ENCODE measurements around the gene CCT6A.
"Not testable (repeated sequence)": the region's sequence is repeated elsewhere in the genome, so short reads cannot be mapped to it uniquely, and the experiment has no call there.

Gene CCT6A, protein sequence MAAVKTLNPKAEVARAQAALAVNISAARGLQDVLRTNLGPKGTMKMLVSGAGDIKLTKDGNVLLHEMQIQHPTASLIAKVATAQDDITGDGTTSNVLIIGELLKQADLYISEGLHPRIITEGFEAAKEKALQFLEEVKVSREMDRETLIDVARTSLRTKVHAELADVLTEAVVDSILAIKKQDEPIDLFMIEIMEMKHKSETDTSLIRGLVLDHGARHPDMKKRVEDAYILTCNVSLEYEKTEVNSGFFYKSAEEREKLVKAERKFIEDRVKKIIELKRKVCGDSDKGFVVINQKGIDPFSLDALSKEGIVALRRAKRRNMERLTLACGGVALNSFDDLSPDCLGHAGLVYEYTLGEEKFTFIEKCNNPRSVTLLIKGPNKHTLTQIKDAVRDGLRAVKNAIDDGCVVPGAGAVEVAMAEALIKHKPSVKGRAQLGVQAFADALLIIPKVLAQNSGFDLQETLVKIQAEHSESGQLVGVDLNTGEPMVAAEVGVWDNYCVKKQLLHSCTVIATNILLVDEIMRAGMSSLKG

DNA sequence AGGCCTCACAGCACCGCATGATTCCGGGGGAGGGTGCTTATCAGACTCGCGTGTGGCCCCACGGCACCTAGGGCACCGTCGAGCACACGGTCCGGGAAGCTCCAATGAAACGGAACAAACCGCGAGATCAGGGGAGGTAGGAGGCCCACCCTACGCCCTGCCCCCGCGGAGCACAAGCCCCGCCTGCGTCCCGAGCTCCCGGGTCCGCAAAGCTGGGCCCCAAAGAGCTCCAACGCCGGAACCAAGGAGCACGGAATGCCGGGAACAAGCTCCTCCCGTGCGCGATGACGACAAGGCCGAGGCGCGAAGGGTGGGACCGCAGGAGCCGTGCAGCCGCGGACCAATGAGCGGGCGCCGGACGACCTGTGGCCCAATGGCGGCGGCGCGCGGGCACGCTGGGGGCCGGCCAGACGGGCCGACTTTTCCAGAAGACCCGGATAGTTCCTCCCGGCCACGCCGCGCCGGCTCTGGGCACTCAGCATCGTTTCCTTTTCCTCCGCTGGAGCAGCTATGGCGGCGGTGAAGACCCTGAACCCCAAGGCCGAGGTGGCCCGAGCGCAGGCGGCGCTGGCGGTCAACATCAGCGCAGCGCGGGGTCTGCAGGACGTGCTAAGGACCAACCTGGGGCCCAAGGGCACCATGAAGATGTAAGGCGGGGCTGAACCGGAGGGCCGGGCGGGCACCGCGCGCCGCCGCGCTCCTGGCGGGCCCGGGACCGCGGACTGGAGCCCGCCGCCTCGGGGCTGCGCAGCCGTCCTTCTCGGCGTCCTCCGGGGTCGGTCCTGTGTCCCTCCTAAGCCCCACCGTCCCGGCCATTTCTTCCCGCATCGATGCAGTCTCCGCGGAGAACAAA is at the start of gene CCT6A, which contains the start of gene PSPH:
Gene CCT6A, plus strand, starts transcription at position 427 of the 853 bp plus-strand sequence. Its CDS starts 84 bp downstream, at position 511.
Gene PSPH, minus strand, starts transcription at position 106 of the 853 bp plus-strand sequence. CDS start 30,232 bp downstream, outside the sequence.
- peak; percentile 88 for DNase-seq (ENCODE audit: low read depth)

DNA sequence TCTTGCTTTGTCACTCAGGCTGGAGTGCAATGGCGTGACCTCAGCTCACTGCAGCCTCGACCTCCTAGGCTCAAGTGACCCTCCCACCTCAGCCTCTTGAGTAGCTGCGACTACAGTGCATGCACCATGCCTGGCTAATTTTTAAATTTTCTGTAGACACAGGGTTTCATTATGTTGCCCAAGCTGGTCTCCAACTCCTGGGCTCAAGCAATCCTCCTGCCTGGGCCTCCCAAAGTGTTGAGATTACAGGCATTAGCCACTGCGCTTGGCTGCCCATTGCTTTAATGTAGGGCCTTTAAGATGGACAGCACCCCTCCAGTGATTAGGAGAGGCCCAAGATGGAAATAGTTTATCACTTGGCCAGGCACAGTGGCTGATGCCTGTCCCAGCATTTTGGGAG is 47.8 kb upstream of the CCT6A start:
- no peak for DNase-seq (ENCODE audit: low read depth)

DNA sequence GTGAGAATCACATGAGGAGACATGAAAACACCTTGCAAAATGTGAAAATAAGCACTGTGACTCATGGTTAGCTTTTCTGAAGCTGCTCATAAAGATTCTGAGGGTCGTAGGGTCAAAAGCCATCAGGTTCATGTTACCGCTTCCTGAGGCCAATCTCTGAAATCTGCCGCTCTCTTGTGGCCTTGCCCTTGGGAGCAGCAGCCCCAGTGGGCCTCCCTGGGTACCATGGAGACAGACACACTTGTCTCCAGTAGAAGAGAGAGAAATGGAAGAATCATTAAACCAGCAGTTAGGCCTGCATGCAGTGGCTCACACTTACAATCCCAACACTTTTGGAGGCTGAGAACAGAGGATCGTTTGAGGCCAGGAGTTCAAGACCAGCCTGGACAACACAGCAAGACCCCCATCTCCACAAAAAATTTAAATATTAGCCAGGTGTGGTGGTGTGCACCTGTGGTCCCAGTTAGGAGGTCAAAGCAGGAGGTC is 44.4 kb upstream of the CCT6A start:
- no peak for DNase-seq (ENCODE audit: low read depth)

DNA sequence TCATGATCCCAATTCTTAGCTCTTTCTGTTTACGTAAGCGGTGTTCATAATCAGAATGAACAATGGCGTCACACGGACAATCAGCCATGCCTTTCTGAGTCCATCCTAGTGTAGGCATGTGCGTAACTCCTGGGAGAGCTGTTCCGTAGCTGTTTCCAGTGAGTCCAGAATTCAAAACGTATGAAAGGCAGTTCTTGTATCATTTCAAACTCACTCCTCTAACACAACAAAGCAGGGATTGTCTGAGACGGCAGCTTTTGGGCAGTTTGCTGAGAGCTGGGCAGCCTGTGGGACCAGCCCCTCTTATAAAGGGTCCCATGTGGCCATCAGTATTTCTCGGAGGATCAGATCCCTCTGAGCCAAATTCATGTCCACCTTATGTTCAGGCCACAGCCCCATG is 43.7 kb upstream of the CCT6A start:
- DNase-seq (ENCODE audit: low read depth): no peak

DNA sequence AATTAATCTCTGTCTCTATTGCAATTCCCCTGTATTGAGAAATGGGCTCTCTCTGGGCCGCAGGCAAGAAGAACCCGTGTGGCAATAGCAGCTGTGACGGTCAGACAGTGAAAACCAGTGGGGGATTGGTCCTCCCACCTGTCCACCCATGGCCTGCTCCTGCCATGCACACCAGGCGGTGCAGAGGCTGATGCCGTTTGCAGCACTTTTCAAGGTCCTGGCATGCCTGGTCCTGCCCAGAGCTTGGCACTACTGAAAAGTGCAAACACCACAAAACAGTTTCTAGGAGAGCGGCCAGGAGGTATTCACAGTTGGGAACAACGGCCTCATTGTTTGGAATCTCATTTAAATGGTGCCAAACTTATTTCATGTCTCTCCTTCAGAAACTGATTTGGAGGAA is 41.9 kb upstream of the CCT6A start:
- no peak for DNase-seq (ENCODE audit: low read depth)

DNA sequence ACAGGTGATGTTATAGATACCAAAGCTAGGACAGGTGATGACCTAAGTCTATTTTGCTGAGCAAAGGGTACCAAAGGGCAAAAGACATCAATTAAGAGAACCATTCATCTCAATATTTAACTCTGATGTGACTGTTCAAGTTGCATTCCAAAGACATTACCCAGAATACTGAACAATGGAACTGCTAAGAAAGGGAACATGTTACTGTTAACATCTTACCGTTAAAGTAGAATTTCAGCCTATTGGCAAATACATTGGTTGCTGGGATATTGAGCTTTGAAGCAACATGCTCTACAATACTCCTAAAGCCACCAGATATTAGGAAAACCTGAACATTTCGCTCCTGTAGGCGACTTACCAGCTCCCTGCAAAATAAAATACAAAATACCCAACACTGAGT is 34.5 kb upstream of the CCT6A start:
- not testable (repeated sequence) for DNase-seq (ENCODE audit: low read depth)

DNA sequence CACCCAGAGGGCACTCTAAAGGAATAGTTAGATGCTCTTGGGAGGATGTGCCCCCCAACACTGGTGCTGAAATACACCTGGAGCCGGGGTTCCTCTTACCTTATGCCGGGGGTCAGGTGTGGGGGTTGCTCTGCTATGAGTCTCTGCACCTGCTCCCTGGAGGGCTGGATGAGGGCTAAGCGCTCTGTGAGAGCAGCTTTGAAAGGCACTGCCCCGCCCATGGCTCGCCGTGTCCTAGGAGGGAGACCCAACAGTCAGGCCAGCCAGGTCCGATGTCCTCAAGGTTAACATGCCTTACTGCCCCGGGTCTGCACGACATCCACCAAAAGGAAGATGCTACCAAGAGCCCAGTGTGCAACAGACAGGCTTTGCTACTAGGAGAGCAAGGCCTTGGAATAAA is 32.1 kb upstream of the CCT6A start:
- no peak for DNase-seq (ENCODE audit: low read depth)

DNA sequence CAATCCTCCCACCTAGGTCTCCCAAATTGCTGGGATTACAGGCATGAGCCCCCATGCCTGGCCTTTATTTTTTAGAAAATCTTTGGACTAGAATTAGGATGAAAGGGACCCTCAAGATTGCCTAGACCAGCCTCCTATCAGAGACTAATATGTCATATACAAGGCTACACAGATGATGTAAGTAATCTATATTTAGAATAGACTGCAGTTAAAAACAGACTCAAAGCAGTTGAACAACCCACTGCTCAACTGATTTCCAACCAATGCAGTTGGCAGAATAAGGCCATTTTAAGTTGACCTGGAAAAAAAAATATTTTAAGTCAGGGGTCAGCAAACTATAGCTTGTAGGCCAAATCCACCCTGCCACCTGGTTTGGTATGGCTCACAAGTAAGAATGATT is 28.1 kb upstream of the CCT6A start:
- no peak for DNase-seq (ENCODE audit: low read depth)

DNA sequence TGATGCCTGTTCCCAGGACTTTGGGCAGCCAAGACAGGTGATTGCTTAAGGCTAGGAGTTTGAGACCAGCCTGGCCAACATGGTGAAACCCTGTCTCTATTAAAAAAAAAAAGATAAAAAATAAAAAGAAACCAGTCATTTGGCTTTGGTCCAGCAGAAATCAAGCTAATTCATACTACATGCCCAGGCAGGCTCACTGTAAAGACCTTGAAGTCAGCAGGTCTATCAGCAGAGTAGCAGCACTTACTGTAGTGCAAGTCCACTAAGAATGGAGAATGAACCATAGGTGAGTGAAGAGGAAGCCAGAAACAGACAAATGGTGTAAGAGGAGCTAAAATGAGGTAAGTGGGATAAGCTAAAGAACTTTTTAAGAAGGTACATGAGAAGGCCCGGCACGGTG is 25.0 kb upstream of the CCT6A start:
- DNase-seq (ENCODE audit: low read depth): no peak

DNA sequence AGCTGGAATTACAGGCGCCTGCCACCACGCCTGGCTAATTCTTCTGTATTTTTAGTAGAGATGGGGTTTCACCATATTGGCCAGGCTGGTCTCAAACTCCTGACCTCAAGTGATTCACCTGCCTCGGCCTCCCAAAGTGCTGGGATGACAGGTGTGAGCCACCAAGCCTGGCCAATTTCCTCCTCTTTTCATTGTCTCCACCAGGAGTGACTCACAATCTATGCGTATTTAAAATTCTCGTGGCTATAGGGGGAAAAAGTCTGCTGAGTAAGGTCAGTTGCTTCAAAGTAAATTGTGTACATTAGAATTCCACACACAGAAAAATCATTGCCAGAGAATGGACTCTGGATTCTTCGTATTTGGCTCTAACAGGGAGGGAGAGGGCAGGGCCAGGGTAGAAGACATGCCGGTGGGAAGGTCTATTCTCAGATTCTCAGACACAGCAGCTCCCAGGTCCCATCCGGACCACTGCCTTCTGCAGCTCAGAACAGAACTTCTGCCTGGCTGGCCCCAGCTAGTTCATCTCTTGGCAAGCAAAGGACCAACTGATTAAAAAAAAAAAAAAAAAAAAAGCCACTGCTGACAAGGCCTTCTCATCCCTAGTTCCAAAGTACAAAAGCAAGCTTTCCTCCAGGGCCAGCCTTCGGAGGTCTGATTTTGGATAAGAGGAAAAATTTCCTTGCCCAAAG is 22.5 kb upstream of the CCT6A start:
- DNase-seq (ENCODE audit: low read depth): no peak

DNA sequence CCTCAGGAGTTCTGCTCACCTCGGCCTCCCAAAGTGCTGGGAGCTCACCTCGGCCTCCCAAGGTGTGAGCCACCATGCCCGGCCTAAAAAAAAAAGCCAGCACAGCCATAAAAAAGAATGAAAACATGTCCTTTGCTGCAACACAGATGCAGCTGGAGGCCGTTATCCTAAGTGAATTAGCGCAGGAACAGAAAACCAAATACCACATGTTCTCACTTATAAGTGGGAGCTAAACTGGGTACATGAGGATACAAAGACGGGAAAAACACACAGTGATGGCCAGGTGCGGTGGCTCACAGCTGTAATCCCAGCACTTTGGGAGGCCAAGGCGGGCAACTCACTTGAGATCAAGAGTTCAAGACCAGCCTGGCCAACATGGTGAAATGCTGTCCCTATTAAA is 21.2 kb upstream of the CCT6A start:
- DNase-seq (ENCODE audit: low read depth): no peak

DNA sequence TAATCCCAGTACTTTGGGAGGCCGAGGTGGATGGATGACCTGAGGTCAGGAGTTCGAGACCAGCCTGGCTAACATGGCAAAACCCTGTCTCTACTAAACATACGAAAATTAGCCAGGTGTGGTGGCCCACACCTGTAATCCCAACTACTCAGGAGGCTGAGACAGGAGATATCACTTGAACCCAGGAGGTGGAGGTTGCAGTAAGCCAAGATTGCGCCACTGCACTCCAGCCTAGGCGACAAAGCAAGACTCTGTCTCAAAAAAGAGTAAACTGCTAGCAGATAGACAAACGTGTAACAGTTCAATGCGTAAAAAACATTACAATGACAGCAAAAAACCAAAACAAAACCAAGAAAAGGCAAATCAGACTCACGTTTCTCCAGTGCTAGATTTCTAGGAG is 20.0 kb upstream of the CCT6A start:
- DNase-seq (ENCODE audit: low read depth): not testable (repeated sequence)

DNA sequence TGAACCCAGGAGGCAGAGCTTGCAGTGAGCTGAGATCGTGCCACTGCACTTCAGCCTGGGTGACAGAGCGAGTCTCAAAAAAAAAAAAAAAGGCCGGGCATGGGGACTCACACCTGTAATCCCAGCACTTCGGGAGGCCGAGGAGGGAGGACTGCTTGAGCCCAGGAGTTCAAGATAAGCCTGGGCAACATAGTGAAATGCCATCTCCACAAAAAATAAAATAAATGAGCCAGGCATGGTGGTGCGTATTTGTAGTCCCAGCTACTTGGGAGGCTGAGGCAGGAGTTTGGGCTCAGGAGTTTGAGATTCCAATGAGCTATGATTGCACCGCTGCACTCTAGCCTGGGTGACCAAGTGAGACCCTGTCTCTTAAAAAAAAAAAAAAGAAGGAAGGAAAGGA is 19.0 kb upstream of the CCT6A start:
- DNase-seq (ENCODE audit: low read depth): not testable (repeated sequence)

DNA sequence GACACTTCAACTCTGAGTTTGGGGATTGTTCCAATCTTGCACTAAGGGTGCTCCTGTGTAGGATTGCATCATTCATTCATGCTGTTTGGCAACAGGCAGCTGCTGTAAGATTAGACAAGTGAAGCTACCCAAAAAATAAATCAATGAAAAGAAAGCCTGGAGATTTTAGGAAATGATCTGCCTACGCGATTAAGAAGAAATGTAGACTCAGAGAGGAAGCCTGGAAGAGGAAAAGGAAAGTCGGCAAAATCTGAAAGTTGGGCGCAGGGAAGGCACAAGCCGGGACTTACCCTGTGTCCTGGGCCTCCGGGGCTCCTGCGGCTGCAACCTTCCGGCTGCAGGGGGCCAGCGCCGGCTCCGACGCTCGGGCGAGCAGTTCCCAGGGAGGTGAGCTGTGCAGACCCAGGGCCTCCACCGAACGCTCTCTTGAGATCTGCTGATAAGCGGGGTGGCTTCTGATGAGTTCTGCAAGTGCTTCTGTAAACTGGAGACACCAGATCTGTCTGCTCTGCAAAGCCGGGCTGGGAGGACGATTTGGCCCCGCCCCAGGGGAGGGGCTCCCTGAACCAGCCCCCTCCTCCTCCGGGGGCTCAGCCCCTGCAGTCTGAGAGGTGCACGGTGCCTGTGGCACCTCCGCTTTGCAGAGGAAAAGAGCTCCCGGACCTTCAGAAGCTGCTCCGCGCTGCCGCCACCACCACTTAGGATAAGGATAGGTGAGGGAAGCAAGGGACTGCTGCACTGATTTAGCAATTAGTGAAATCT is 17.7 kb upstream of the CCT6A start:
- DNase-seq (ENCODE audit: low read depth): peak; percentile 55

DNA sequence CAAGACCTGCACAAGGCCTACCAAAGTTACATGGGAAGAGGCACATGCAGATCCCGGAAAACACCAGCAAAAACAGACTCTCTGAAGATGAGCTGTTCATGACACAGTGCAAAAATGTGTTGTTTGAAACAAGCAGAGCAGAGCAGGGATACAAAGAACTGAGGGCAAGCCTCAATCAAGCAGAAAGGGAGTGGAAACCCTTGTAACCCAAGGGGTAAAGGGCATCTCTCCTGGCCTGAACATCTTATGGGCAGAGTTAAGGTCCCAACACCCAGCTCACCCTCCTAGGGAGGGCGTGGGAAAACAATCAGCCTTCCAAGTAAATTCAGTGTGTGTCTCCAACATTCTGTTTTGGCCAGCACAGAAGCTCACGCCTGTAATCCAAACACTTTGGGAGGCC is 10.8 kb upstream of the CCT6A start:
- no peak for DNase-seq (ENCODE audit: low read depth)

DNA sequence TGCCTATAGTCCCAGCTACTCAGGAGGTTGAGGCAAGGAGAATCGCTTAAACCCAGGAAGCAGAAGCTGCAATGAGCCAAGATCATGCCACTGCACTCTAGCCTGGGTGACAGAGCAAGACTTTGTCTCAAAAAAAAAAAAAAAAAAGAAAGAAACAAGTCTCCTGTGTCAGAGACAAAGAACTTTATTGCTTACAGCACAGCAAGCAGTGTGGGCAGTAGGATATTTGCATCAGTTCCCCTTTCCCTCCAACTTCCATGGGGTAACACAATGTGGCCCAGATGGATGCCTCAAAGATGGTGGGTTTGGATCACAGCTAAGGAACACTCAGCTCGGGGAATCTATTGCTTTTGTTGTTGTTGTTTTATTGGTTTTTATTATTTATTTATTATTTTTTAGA is 5.8 kb upstream of the CCT6A start:
- DNase-seq (ENCODE audit: low read depth): not testable (repeated sequence)

DNA sequence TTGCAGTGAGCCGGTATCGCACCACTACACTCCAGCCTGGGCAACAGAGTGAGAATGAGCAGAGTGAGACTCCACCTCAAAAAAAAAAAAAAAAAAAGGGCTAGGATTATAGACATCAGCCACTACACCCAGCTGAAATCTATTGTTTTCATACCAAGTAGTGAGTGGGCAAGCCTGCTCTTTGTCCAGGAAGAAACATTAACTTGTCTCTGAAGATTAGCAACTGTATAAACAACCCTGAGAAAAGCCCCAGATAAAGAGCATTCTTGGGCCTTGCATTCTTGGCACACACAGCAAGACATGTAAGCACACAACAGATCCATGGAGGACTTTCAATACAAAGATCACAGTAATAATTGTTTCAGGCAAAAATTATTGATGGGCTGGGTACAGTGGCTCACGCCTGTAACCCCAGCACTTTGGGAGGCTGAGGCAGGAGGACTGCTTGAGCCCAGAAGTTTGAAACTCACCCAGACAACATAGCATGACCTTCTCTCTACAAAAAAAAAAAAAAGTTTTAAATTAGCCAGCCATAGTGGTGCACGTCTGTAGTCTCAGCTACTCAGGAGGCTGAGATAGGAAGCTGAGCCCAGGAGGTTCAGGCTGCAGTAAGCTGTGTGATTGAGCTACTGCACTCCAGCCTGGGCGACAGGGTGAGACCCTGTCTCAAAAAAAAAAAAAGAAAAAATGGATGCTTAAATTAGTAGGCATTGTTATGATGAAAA is 4.7 kb upstream of the CCT6A start:
- DNase-seq (ENCODE audit: low read depth): no peak

DNA sequence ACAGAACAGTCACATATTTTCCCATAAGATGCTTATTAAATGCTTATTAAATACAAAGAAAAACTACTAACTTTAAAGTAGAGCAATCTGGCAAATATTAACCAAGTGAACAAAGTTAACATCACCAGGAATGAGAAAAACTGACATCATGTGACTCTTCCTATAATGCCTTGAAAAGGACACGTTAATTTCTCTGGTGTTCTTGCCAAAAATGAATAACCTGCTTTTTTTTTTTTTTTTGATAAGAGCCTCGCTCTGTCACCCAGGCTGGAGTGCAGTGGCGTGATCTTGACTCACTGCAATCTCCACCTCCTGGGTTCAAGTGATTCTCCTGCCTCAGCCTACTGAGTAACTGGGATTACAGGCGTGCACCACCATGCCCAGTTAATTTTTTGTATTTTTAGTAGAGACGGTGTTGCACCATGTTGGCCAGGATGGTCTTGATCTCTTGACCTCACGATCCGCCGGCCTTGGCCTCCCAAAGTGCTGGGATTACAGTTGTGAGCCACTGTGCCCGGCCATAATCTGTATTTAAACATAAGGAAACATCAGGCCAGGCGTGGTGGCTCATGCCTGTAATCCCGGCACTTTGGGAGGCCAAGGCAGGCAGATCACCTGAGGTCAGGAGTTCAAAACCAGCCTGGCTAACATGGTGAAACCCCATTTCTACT is 4.0 kb upstream of the CCT6A start:
- DNase-seq (ENCODE audit: low read depth): not testable (repeated sequence)

DNA sequence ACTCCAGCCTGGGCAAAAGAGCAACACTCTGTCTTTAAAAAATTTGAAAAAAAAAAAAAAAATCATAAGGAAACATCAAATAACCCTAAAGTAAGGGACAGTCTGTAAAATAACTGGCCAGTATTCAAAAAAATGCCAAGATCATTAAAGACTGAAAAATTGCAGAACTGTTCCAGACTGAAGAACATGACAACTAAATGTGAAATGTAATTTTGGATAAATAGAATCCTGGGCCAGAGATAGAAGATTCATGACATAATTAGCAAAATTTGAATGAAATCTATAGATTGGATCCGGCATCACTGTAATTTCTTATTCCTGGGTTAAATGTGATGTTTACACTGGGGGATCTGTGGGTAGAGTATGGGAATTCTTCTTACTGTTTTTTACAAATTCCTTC is 3.3 kb upstream of the CCT6A start:
- no peak for DNase-seq (ENCODE audit: low read depth)

DNA sequence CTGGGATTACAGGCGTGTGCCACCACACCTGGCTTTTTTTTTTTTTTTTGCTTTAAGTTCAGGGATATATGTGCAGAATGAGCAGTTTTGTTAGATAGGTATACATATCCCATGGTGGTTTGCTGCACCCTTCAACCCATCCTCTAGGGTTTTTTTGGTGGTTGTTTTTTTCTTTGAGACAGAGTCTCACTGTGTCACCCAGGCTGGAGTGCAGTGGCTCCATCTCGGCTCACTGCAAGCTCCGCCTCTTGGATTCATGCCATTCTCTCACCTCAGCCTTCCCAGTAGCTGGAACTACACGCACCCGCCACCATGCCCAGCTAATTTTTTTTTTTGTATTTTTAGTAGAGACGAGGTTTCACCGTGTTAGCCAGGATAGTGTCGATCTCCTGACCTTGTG is 2.8 kb upstream of the CCT6A start:
- DNase-seq (ENCODE audit: low read depth): not testable (repeated sequence)

Measured in activated T-helper 9 cell treated with anti-CD3 and anti-CD28 coated beads, Interleukin-2, amount 50 U/mL, for 16 hours (primary cell).